ENCODE results near the gene RAD51B.

- TF ChIP-seq CTCF (conservative IDR thresholded peaks at IDR 0.05; ENCODE audit: low read depth, low read length): no peak
- no peak for TF ChIP-seq EZH2 (IDR thresholded peaks at IDR 0.05; ENCODE audit: borderline replicate concordance, low read depth, low read length, poor library complexity, severe bottlenecking)
These were observed 412.9 kb downstream of the RAD51B start for GRCh38 chr14:68232300-68233055.

Data from A673 (cell line).